NK-92 treated with Interleukin-12 subunit alpha and Interleukin-12 subunit beta, amount 100 ng/mL, for 24 hours (cell line): ENCODE data around the gene TMEM150C.
"Not testable (repeated sequence)": the region's sequence is repeated elsewhere in the genome, so short reads cannot be mapped to it uniquely, and the experiment has no call there.

Experiments used
- DNase-seq: peaks from one replicate; lab custom pipeline; 2025; lab: John Stamatoyannopoulos, UW

Gene TMEM150C

DNA sequence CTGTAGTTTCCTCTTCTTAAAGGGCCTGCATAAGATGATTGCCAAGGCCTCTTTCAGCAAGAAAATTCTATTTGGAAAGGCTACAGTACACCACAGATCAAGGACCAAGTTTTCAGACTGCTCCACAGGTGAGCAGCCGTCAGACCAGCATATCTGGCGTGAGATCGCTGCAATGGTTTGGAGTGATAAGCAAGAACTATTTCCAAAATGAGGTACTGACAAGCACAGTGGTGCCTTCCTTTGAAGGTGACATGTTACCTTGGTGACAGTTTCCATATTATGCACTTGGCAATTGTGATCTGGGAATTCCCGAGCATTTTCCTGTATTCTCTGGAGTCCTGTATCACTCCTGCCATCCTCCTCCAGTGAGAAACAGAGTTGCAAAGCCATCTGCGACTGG is 7.3 kb upstream of the TMEM150C start:
- DNase-seq, result no peak

- no peak for DNase-seq
These were observed 5.7 kb upstream of the TMEM150C start for GRCh38 chr4:82567444-82567843.

- no peak for DNase-seq
These were observed 721 bp upstream of the TMEM150C start for GRCh38 chr4:82562564-82562854.

GRCh38 chr4:82560853-82561785 is 669 bp downstream of the TMEM150C start:
- DNase-seq, result no peak

DNA sequence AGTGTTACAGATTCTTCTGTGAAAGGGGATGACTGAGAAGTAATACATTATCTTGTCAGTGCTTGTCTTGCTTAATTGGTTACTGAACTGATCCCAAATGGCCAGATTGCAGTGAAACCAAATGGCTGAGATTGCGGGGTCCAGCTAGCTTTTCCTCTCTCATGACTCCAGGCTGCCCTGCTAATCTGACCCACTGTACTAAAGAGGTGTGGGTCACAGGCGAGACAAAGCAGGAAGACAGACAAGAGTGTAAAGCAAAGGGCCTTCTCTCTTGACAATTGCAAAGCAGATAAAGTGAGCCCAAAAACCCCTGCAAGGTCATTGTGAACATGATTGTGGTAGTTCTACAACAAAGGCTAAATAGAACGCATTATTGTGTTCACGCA is 2.1 kb downstream of the TMEM150C start:
- no peak for DNase-seq

DNA sequence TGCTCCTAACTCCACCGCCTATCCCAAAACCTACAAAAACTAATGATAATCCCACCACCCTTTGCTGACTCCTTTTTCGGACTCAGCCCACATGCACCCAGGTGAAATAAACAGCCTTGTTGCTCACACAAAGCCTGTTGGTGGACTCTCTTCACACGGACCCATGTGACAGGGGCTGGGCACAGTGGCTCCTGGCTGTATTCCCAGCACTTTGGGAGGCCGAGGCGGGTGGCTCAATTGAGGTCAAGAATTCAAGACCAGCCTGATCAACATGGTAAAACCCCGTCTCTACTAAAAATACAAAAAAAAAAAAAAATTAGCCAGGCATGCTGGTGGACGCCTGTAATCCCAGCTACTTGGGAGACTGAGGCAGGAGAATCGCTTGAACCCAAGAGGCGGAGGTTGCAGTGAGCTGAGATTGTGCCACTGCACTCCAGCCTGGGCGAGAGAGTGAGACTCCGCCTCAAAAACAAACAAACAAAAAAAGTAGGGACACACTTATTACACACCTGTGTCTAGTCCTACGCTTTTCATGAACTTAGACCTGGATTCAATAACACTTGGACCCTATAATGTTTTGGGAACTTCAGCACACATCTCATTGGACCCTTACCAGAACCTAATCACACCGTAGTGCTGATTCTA is 2.6 kb downstream of the TMEM150C start:
- not testable (repeated sequence) for DNase-seq

DNA sequence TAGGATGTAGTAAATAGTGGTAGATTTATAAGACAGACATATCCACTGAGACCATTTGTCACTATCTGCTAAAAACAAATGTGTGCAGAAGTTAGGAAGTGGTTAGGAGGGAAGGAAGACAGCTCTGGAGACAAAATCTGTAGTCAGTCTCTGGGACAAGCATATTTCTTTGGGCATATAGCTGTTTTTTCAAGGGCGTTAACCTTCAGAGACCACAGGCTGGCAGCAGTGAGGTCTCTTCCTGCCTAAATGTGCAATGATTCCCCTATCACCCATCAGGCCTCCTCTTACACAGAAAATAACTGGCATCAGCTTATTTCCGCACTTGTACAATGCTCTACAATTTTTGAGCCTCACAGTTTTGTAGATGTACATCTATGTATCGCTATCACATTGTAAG is 6.5 kb downstream of the TMEM150C start:
- no peak for DNase-seq

GRCh38 chr4:82553020-82553419 is 8.8 kb downstream of the TMEM150C start:
- DNase-seq, result no peak

DNA sequence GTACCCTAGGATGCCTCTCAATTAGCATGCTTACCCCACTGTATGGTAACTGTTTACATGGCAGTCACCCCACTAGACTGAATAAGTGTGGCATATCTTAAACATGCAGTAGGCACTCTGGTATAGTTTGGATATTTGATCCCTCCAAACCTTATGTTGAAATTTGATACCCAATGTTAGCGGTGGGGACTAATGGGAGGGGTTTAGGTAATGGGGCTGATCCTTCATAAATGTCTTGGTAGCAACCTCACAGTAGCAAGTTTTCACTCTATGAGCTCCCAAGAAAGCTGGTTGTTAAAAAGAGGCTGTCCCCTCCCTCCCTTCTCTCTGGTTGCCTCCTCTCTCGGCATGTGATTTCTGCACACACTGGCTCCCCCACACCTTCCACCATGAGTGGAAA is 10.1 kb downstream of the TMEM150C start:
- no peak for DNase-seq

DNA sequence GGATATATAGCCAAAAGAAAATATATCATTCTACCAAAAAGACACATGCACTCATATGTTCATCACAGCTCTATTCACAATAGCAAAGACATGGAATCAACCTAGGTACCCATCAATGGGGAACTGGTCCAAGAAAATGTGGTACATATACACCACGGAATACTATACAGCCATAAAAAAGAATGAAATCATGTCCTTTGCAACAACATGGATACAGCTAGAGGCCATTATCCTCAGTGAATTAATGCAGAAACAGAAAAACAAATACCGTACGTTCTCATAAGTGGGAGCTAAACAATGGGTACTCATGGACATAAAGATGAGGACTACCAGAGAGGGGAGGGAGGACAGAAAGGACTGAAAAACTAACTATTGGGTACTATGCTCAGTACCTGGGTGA is 13.9 kb downstream of the TMEM150C start:
- not testable (repeated sequence) for DNase-seq

DNA sequence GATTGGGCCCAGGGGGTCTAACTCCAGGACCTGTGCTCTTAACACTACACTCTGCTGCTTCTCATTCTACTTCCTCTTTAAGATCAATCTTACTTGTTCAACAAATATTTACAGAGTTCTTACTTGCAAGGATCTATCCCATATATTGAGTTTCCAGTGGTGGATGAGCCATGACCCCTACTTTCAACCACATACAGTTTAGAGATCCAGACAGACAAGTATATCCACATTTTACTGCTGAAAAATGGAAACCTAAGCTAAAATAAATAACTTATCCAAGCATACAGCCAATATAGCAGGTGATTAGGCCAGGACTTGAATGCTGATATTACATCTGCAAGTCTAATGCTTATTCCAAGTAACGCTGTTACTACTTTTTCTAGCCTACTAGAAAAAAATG is 18.7 kb downstream of the TMEM150C start:
- DNase-seq, result no peak

DNA sequence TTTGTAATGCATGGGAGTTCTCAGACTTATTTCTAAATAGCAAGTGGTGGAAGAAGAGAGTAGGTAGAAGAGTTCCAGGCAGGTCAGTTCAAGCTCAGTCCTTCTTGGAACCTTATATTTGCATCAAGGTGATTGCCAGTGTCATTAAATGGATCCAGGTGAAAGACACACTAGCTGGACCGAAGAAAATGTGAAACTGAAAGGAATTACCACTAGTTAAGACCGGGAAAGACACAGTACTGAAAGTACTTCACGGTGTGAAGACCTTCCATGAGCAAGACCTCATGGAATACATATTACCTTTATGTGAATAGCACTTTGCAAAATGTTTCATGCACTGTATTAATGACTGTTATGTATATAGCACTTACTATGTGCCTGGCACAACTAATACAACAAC is 19.1 kb downstream of the TMEM150C start:
- DNase-seq, result no peak

GRCh38 chr4:82529322-82529721 is 32.5 kb downstream of the TMEM150C start:
- no peak for DNase-seq

GRCh38 chr4:82528868-82529267 is 32.9 kb downstream of the TMEM150C start:
- no peak for DNase-seq

GRCh38 chr4:82528074-82528473 is 33.7 kb downstream of the TMEM150C start:
- DNase-seq, result no peak

DNA sequence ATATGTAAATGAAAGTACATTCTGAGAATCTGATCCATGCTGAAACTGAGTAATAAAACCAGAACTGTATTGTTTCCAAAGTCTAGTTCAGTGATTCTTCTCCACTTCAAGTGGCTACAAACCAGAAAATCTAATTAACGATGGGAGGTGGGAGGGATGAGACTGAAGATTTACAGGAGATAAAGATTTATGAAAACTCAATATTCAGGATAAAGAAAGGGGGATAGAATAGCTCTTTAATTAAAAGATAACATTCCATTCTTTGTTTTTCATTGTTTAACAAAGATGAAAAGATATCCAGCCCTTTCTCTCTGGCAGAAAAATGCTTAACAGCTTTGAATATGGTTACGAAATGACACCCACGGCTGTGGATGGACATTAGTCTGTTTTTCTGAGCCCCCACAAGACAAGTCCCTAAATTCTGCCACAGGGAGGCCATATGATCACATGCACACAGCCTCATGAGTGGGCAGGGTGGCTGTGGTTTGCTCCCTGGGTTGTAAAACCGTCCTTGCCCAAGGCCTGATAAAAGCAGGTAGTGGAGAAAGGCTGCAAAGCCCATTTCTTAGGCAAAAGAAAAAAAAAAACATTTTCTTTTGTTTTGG is 36.4 kb downstream of the TMEM150C start:
- no peak for DNase-seq

GRCh38 chr4:82524570-82525152 is 37.1 kb downstream of the TMEM150C start:
- DNase-seq, result no peak

DNA sequence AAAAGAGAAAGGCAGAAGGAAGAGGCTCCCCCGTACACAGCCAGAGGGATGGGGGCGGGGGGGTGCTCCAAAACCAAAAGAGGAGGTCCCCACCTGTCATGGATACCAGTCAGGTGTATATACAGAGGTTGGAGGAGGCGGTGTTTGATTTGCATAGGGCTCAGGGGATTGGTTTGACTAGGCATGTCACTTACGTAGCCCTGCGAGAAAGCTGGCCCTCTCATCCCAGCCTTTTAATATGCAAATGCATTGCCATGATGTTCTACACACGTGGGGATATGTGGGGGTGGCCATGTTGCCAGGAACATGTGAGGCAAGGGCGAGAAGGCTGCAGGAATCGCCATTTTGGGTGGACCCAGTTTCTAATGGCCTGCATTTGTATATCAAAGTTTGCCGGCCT is 38.6 kb downstream of the TMEM150C start:
- DNase-seq, result no peak

GRCh38 chr4:82522472-82522871 is 39.3 kb downstream of the TMEM150C start:
- no peak for DNase-seq

DNA sequence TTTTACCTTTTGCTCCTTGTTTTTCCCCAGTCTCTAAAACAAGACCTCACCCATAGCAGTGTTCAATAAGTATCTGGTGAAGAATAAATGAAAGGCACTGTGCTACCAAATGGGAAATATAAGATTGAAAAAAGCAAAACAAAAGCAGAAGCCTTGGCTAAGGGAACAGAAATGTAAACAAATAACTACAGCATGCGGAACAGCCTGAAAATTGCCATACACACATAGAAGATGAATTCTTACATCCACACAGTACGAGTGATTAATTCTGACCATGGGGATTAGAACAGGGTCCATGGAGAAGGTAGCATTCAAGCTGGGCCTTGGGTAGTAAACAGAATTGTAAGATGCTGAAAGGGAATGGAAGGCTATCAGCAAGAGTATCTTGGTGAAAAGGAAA is 40.5 kb downstream of the TMEM150C start:
- DNase-seq, result no peak

DNA sequence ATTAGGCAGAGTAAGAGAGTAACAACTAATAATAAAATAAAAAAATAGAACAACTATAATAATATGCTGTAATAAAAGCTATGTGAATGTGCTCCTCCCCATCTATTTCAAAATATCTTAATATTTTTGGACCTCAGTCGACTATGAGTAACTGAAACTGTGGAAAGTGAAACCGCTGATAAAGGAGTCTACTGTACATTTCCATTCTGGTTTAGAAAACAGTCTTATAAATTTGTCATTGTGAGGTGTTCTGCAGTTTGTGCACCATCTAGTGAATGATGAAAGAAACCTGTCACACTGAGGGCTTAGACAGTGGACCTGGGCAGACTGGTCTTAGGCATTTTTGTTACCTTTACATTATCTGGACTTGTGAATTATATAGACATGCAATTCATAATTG is 42.0 kb downstream of the TMEM150C start:
- DNase-seq, result no peak

GRCh38 chr4:82519072-82519471 is 42.7 kb downstream of the TMEM150C start:
- no peak for DNase-seq

GRCh38 chr4:82517043-82517442 is 44.7 kb downstream of the TMEM150C start:
- no peak for DNase-seq
